ENCODE results near the gene CADPS.
A peak's percentile ranks its signal among the peaks of the same experiment; 100 is the strongest.

Gene CADPS

DNA sequence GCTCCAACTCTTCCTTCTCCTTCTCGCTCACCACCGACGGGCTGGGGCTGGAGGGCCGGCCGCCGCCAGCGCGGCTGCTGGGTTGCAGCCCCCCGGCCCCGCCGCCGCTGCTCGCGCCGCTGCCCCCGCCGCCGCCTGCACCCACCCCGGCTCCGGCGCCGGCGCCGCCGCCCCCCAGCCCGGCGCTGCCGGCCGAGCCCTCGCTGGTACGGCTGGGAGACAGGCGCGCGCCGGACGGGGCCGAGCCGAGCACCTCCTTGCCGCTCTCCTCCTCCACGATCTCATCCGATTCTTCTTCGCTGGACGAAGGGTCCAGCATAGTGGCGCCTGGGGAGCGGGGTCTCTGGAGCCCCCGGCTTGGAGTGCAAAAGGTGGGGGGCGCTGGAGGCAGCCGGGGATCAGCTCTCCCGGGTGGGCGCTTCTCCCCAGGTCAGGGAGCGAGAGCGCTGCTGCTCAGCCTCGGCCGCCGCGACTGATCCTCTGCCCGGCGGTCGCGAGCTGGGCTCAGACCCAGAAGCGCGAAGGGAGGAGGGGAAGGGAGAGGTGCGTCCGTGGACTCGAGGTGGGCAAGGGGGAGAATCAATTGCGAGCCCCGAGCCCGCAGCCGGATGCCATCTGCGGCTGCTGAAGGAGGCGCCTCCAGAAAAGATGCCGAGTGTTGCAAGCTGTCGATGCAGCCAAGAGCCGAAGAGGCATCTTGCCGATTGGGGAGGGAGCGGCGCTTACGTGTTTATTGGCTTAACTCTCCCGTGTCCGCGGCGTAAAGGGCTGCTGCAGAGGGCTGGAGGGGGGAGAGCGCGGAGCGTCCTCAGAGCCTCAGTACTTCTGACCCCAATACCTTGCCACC is at the start of gene CADPS:
CADPS (minus strand) TSS at position 706 of the 847 bp plus-strand sequence; CDS start at position 319, 387 bp downstream.
- no peaks in the 10 kb centered on the region for H3K9me3 ChIP-seq (ENCODE audit: insufficient read depth, low read length)
- H3K27me3 ChIP-seq (ENCODE audit: insufficient read depth, insufficient read length), result no peaks in the 10 kb centered on the region
- H3K4me3 ChIP-seq (ENCODE audit: insufficient read length, low read depth), result peak within 1 kb of the TSS; percentile 85
- peak within 1 kb of the TSS; percentile 95 for H3K9ac ChIP-seq (ENCODE audit: insufficient read length, low read depth)
- H3K36me3 ChIP-seq (ENCODE audit: insufficient read depth, insufficient read length, low read length), result no peaks in the 10 kb centered on the region
- no peak for TF ChIP-seq SUZ12 (IDR thresholded peaks at IDR 0.05; ENCODE audit: extremely low read depth, insufficient read depth, insufficient read length)
- no peak for TF ChIP-seq ZNF274 (IDR thresholded peaks at IDR 0.05; ENCODE audit: low read depth, low read length)
- no peak for TF ChIP-seq YY1 (IDR thresholded peaks at IDR 0.05; ENCODE audit: insufficient read depth, insufficient read length)
- no peaks in the 10 kb centered on the region for H3K4me1 ChIP-seq (ENCODE audit: insufficient read depth, insufficient read length)
- no peak for DNase-seq (ENCODE audit: low read depth, low spot score)

DNA sequence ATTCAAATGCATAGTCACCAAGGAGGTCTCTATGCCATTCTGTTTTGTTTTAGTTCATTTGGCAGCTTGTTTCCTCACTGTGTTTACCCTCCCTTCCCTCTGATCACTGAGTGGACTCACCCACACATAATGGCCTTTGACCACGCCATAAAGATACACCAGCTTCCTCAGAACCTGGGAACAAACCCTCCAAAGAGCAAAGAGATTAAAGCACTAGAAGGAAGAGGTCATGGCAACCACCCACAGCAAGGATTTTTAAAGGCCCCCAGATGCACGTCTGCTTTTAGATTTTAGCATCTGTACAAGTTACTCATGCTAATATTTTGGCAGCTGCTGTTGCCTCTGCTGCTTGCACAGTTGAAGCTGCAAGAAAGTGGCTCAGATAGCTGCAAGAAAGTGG is 47.9 kb upstream of the CADPS start:
- Histone ChIP-seq H3K36me3 (ENCODE audit: insufficient read depth, insufficient read length, low read length) (no peaks in the 10 kb centered on the region), H3K9me3 (ENCODE audit: insufficient read depth, low read length) (no peaks in the 10 kb centered on the region), H3K27me3 (ENCODE audit: insufficient read depth, insufficient read length) (no peaks in the 10 kb centered on the region), H3K9ac (ENCODE audit: insufficient read length, low read depth) (no peak overlapping the region), H3K4me1 (ENCODE audit: insufficient read depth, insufficient read length) (peaks cover 3% of the 10 kb centered on the region), H3K4me3 (ENCODE audit: insufficient read length, low read depth) (no peak overlapping the region)
- no peak for DNase-seq (ENCODE audit: low read depth, low spot score)
- no peak for TF ChIP-seq YY1 (IDR thresholded peaks at IDR 0.05; ENCODE audit: insufficient read depth, insufficient read length)
- TF ChIP-seq ZNF274 (IDR thresholded peaks at IDR 0.05; ENCODE audit: low read depth, low read length), result no peak
- no peak for TF ChIP-seq SUZ12 (IDR thresholded peaks at IDR 0.05; ENCODE audit: extremely low read depth, insufficient read depth, insufficient read length)

DNA sequence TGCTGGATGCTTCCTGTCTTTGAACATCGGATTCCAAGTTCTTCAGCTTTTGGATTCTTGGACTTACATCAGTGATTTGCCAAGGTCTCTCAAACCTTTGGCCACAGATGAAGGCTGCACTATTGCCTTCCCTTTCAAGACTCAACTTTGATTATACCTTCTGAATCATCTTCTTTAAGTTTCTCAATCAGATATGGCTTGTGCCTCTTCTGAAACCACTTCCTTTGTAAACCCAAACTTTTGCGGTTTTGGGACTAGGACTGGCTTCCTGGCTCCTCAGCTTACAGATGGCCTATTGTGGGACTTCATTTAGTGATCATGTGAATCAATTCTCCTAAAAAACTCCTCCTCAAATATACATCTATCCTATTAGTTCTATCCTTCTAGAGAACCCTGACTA is 47.1 kb upstream of the CADPS start:
- Histone ChIP-seq H3K27me3 (ENCODE audit: insufficient read depth, insufficient read length) (no peaks in the 10 kb centered on the region), H3K36me3 (ENCODE audit: insufficient read depth, insufficient read length, low read length) (no peaks in the 10 kb centered on the region), H3K9ac (ENCODE audit: insufficient read length, low read depth) (no peak overlapping the region), H3K4me3 (ENCODE audit: insufficient read length, low read depth) (no peak overlapping the region), H3K9me3 (ENCODE audit: insufficient read depth, low read length) (no peaks in the 10 kb centered on the region), H3K4me1 (ENCODE audit: insufficient read depth, insufficient read length) (peaks cover 3% of the 10 kb centered on the region)
- TF ChIP-seq ZNF274 (IDR thresholded peaks at IDR 0.05; ENCODE audit: low read depth, low read length), result no peak
- no peak for TF ChIP-seq SUZ12 (IDR thresholded peaks at IDR 0.05; ENCODE audit: extremely low read depth, insufficient read depth, insufficient read length)
- no peak for TF ChIP-seq YY1 (IDR thresholded peaks at IDR 0.05; ENCODE audit: insufficient read depth, insufficient read length)
- no peak for DNase-seq (ENCODE audit: low read depth, low spot score)

DNA sequence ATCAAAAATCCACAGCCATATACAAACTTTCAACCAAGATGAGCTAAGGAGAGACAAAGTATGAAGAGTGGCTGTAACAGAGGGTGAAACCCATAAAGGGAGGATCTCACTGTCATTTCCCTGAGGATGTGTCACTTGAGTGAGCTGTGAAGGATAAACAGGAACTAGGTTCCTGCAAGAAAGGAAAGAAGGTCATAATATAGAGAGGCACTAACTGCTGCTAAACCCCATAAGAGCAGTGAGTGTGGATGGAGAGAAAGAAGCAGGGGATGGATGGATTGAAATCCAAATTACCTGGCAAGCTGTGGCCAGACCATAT is 45.2 kb upstream of the CADPS start:
- peaks cover 3% of the 10 kb centered on the region for H3K4me1 ChIP-seq (ENCODE audit: insufficient read depth, insufficient read length)
- TF ChIP-seq YY1 (IDR thresholded peaks at IDR 0.05; ENCODE audit: insufficient read depth, insufficient read length) (no peak), SUZ12 (IDR thresholded peaks at IDR 0.05; ENCODE audit: extremely low read depth, insufficient read depth, insufficient read length) (no peak), ZNF274 (IDR thresholded peaks at IDR 0.05; ENCODE audit: low read depth, low read length) (no peak)
- DNase-seq (ENCODE audit: low read depth, low spot score), result no peak
- no peak overlapping the region for H3K4me3 ChIP-seq (ENCODE audit: insufficient read length, low read depth)
- H3K36me3 ChIP-seq (ENCODE audit: insufficient read depth, insufficient read length, low read length), result no peaks in the 10 kb centered on the region
- H3K9me3 ChIP-seq (ENCODE audit: insufficient read depth, low read length), result no peaks in the 10 kb centered on the region
- no peaks in the 10 kb centered on the region for H3K27me3 ChIP-seq (ENCODE audit: insufficient read depth, insufficient read length)
- no peak overlapping the region for H3K9ac ChIP-seq (ENCODE audit: insufficient read length, low read depth)

DNA sequence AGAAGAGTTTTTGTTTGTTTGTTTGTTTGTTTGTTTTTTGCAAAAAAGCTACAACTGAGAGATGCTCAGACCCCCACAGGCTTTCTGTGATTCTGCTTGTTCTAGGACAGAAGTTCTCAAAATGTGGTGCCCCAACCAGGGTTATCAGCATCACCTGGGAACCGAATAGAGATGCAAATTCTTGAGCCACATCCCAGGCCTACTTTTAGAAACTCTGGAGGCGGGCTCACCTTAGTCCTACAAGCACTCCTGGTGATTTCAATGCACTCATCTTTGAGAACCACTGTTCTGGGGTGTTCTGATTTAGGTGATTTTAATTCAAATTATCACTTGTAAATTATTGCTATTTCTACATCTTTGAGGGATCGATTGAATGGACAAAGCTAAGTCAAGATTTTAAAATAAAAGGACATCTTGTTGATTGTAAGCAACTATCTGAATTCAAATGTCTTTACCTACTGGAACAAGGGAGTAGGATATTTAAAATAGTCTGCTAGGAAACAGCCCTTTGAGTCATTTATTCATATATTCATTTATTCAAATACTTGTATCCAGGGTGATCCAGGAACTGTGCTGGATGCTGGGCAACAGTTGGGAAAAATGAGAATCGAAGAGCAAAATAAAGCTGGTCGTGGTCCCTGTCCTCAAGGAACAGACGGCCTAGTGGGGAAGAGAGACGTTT is 44.7 kb upstream of the CADPS start:
- Histone ChIP-seq H3K9ac (ENCODE audit: insufficient read length, low read depth) (no peak overlapping the region), H3K4me3 (ENCODE audit: insufficient read length, low read depth) (no peak overlapping the region), H3K9me3 (ENCODE audit: insufficient read depth, low read length) (no peaks in the 10 kb centered on the region), H3K4me1 (ENCODE audit: insufficient read depth, insufficient read length) (peaks cover 3% of the 10 kb centered on the region), H3K36me3 (ENCODE audit: insufficient read depth, insufficient read length, low read length) (no peaks in the 10 kb centered on the region), H3K27me3 (ENCODE audit: insufficient read depth, insufficient read length) (no peaks in the 10 kb centered on the region)
- peak; percentile 13 for DNase-seq (ENCODE audit: low read depth, low spot score)
- no peak for TF ChIP-seq YY1 (IDR thresholded peaks at IDR 0.05; ENCODE audit: insufficient read depth, insufficient read length)
- no peak for TF ChIP-seq ZNF274 (IDR thresholded peaks at IDR 0.05; ENCODE audit: low read depth, low read length)

DNA sequence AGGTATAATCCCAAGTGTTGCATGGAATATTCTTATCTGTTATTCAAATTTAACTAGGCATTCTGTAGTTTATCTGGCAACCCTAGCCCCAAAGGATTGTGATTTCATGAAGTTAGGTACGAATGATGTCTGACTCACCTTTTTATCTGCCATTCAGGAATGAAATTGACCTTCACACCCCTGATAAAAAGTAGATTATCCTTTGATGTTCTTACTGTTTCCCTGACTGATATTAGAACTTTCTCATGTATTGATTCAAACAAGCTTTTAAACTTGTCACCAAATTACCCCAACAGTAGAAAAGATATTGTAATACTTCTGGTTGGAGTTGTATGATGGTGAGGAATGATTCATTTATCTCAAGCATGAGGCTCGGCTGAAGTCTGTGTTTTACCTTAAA is 43.6 kb upstream of the CADPS start:
- Histone ChIP-seq H3K9me3 (ENCODE audit: insufficient read depth, low read length) (no peaks in the 10 kb centered on the region), H3K9ac (ENCODE audit: insufficient read length, low read depth) (no peak overlapping the region), H3K36me3 (ENCODE audit: insufficient read depth, insufficient read length, low read length) (no peaks in the 10 kb centered on the region), H3K4me3 (ENCODE audit: insufficient read length, low read depth) (no peak overlapping the region), H3K27me3 (ENCODE audit: insufficient read depth, insufficient read length) (no peaks in the 10 kb centered on the region), H3K4me1 (ENCODE audit: insufficient read depth, insufficient read length) (peaks cover 3% of the 10 kb centered on the region)
- TF ChIP-seq ZNF274 (IDR thresholded peaks at IDR 0.05; ENCODE audit: low read depth, low read length) (no peak), SUZ12 (IDR thresholded peaks at IDR 0.05; ENCODE audit: extremely low read depth, insufficient read depth, insufficient read length) (no peak), YY1 (IDR thresholded peaks at IDR 0.05; ENCODE audit: insufficient read depth, insufficient read length) (no peak)
- DNase-seq (ENCODE audit: low read depth, low spot score), result no peak

DNA sequence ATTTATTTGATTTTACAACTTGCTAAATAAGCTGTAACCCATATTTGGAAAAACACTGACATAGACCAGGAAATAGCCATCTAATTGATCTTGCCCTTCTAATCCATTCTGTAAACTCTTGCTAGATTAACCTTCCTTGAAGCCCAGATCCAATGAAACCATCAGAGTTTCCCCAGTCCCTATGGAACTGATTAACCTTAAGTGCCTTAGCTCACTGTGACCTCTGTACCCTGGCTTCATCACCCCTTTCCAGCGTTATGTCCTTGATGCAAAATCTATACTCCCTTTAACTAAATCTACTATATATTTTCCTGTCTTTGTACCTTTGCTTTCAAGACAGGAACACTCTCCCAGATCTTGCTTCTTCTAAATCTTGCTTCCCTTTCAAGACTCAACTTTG is 42.9 kb upstream of the CADPS start:
- no peak for DNase-seq (ENCODE audit: low read depth, low spot score)
- Histone ChIP-seq H3K4me1 (ENCODE audit: insufficient read depth, insufficient read length) (peaks cover 3% of the 10 kb centered on the region), H3K27me3 (ENCODE audit: insufficient read depth, insufficient read length) (no peaks in the 10 kb centered on the region), H3K4me3 (ENCODE audit: insufficient read length, low read depth) (no peak overlapping the region), H3K36me3 (ENCODE audit: insufficient read depth, insufficient read length, low read length) (no peaks in the 10 kb centered on the region), H3K9me3 (ENCODE audit: insufficient read depth, low read length) (no peaks in the 10 kb centered on the region), H3K9ac (ENCODE audit: insufficient read length, low read depth) (no peak overlapping the region)
- TF ChIP-seq SUZ12 (IDR thresholded peaks at IDR 0.05; ENCODE audit: extremely low read depth, insufficient read depth, insufficient read length) (no peak), YY1 (IDR thresholded peaks at IDR 0.05; ENCODE audit: insufficient read depth, insufficient read length) (no peak), ZNF274 (IDR thresholded peaks at IDR 0.05; ENCODE audit: low read depth, low read length) (no peak)
